BJ (cell line): ENCODE data around the gene CASKIN1. TPM values are rescaled to one million over a fixed set of nuclear protein-coding genes. Genes with fewer than 3 reads are reported as not detected.
A peak's percentile ranks its signal among the peaks of the same experiment; 100 is the strongest.

Experiments used
- CTCF ChIA-PET: fragments of 350-600 bp; formaldehyde crosslinking; extraction: SDS; loops from one replicate; lab custom pipeline; 2021; ENCODE audit warnings: antibody characterized with exemption, inconsistent platforms; lab: Yijun Ruan, JAX
- POLR2A ChIA-PET: fragments of 300-600 bp; sonication (Branson Sonifier 250); formaldehyde crosslinking; extraction: SDS; loops from one replicate; lab custom pipeline; 2021; ENCODE audit warnings: antibody characterized with exemption; lab: Charles Lee
- DNase-seq: peaks from one replicate; pipeline ENCODE4 v3.0.0-alpha.2; 2011; ENCODE audit warnings: low read depth
- H3K27me3 ChIP-seq: 2 replicates; pipeline ENCODE4 v1.6.0; 2011; ENCODE audit warnings: low read length; ENCODE audit not compliant: control insufficient read depth, insufficient read depth
- H3K36me3 ChIP-seq: 2 replicates; pipeline ENCODE4 v1.5.1; 2011; ENCODE audit warnings: low read length; ENCODE audit not compliant: control insufficient read depth, insufficient read depth
- H3K4me3 ChIP-seq: 2 replicates; pipeline ENCODE4 v1.5.1; 2011; ENCODE audit warnings: low read depth, mild to moderate bottlenecking, control low read depth, low read length
- polyA plus RNA-seq: library from polyadenylated mRNA; depleted of rRNA; stranded (reverse); fragments of >200 nt; gene quantifications from 2 replicates; pipeline ENCODE4 v1.2.3, GENCODE V29; 2011
- TF ChIP-seq, protein P1 (sequence below): IDR thresholded peaks from 2 replicates; pipeline ENCODE4 v1.5.1; 2011; ENCODE audit warnings: low read depth, mild to moderate bottlenecking, control low read depth, inconsistent platforms, low read length, moderate library complexity; ENCODE audit not compliant: insufficient read depth

The CASKIN1 gene
- polyA plus RNA-seq, 1 experiment = 0.01 TPM

DNA sequence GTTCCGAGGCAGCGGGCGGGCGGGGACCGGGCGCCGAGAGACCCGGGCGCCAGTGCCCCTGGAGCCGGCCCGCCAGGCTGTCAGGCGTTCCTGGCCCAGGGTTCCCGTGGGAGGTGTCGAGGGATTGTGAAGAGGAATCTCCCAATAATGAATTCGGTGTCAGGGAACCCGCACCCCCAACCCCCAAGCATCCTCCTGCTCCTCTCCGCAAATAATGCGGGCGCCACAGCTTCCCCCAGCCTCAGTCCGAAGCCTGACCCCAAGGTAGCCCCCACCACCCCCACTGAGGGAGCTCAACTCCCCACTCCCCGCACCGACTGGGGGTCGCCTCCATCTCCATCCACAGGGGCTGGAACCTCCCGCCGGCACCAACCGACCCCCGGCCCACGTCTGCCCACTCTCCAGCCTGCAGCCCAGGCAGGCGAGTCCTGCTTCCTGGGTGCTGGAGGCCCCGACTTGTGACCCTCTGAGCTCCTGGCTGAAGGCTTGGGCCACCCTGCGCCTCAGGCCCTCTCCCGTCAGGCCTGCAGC is 641 bp upstream of the CASKIN1 start:
- H3K27me3 ChIP-seq = peaks cover 31% of the 10 kb centered on the region
- POLR2A ChIA-PET = no interaction called here
- no peak for DNase-seq

DNA sequence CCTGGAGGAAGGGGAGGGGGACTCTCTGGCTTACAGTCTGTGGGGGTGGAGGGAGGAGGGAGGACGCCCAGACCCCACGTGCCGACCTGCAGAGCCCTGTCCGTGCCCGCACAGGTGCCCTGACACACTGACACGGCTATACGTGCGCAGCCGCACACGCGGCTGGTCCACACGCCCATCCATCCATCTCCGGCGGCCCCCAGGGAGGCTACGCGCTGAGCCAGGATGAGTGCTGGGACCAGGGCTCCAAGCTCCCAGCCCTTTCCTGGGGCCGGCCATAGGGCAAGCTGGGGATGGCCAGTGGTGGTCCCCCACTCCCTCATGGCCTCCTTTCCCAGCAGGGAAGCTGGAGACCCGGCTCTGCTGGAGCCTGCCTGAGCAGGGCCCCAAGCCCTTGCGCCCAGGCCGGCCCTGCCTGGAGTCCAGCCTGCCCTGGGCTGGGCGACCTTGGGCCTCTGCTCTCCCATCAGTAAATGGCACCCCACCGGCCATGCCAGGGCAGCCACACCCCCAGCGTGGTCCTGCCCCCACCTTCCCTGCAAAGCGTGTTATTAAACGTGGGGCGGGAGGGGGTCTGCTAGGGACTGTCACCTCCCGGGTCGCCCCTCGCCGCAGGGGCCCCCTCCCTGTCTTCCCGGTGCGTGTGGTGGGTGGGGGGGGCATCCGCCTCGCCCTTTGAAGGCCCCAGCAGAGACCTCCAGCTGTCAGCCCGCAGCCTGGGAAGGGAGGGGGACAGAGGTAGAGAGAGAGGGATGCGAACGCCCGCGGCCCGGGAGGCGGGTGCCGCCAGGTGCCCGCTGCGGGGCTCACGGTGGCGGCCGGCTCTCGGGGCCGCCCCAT is 863 bp downstream of the CASKIN1 start:
- Histone ChIP-seq H3K4me3 (no peak overlapping the region), H3K36me3 (no peaks in the 10 kb centered on the region), H3K27me3 (peaks cover 31% of the 10 kb centered on the region)
- ChIA-PET POLR2A (no interaction called here), CTCF (interaction anchor here (0.5 to 1.5 kb wide), 5 partner anchors 14 to 139 kb away, joined by 3 to 4 read pairs (median 3); partner anchors contain the start of gene ECI1)
- TF ChIP-seq, protein P1, sequence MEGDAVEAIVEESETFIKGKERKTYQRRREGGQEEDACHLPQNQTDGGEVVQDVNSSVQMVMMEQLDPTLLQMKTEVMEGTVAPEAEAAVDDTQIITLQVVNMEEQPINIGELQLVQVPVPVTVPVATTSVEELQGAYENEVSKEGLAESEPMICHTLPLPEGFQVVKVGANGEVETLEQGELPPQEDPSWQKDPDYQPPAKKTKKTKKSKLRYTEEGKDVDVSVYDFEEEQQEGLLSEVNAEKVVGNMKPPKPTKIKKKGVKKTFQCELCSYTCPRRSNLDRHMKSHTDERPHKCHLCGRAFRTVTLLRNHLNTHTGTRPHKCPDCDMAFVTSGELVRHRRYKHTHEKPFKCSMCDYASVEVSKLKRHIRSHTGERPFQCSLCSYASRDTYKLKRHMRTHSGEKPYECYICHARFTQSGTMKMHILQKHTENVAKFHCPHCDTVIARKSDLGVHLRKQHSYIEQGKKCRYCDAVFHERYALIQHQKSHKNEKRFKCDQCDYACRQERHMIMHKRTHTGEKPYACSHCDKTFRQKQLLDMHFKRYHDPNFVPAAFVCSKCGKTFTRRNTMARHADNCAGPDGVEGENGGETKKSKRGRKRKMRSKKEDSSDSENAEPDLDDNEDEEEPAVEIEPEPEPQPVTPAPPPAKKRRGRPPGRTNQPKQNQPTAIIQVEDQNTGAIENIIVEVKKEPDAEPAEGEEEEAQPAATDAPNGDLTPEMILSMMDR = no peak
- DNase-seq = no peak

More for the DNA sequence above, 641 bp upstream of the CASKIN1 start:
- CTCF ChIA-PET = no interaction called here
- no peaks in the 10 kb centered on the region for H3K36me3 ChIP-seq
- H3K4me3 ChIP-seq = no peak overlapping the region
- TF ChIP-seq, protein P1 = no peak

DNA sequence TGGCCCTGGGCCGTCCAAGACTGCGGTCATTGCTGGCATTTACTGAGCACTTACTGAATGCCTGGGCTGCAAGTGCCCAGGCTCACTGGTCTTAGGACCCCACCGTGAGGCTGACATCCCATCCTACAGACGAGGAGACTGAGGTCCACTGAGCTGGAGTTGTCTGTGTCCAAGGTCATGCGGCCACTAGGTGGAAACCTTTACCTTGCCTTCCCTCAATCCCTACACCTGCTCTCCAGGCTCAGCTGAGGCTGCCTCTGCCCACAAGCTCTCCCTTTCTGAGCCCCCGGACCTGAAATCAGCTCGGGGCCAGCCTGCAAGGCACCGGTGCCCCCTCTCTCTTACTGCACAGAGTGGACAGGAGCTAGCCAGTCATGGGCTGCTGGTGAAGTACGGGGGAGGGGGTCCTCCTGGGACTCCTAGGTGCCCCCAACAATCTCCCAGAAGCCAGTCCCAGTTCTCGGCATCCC is 1.5 kb downstream of the CASKIN1 start:
- peaks cover 29% of the 10 kb centered on the region for H3K27me3 ChIP-seq
- CTCF ChIA-PET = interaction anchor here (0.6 to 1.7 kb wide), 5 partner anchors 14 to 1541 kb away, joined by 3 to 5 read pairs (median 3); partner anchors contain the start of gene TRAF7
- H3K36me3 ChIP-seq = no peaks in the 10 kb centered on the region
- no peak overlapping the region for H3K4me3 ChIP-seq
- POLR2A ChIA-PET = no interaction called here
- no peak for DNase-seq
- TF ChIP-seq, protein P1 = peak; percentile 13; the same call in 1 of the 2 replicates

DNA sequence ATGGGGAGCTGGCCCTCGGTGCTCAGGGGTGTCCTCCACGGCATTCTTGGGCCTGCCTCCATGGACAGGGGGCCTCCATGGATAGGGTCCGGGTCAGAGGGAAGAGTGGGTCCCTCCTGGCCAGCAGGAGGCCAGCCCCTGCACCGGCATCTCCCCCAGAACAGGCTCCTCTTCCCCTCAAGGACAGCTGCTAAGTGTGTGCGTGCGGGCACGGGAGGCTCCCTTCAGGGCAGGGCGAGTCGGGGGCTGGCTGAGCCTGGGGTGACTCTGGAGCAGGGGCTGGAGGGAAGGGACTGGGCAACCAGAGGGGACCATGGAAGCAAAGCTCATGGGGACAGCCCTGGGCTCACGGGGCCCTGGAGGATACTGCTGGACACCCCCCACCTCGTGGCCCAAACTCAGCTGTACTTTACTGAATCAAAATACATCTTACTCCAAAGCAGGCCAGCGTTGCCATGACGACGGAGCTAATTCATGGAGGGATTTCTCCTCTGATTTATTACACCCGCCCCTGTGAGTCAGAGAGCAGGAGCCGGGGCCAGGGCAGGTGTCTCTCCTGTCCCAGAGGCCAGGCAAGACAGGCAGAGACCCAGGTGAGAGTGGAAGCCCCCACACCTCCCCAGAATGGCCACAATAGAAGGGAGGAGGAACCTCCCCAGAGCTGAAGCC is 2.1 kb downstream of the CASKIN1 start:
- ChIA-PET POLR2A (interaction anchor here (0.5 kb wide), 1 partner anchor 15 kb away, joined by 3 read pairs; no protein-coding TSS in a partner anchor), CTCF (interaction anchor here (0.6 to 1.7 kb wide), 4 partner anchors 13 to 1540 kb away, joined by 3 to 5 read pairs (median 3); partner anchors contain the start of gene TRAF7)
- Histone ChIP-seq H3K4me3 (no peak overlapping the region), H3K27me3 (peaks cover 28% of the 10 kb centered on the region), H3K36me3 (no peaks in the 10 kb centered on the region)
- no peak for DNase-seq
- TF ChIP-seq, protein P1 = no peak

DNA sequence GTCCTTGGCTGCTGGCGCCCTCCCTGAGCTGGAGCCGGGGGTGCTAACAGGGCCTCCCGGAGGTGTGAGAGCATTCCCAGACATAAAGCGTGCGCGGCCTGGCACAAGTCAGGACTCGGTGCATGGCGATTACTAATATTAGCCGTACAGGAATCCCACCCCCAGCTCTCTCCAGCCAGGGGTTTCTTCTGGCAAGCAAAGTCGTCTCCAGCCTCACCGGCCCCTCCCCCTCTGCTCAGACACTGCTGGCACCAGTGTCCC is 5.0 kb downstream of the CASKIN1 start:
- TF ChIP-seq, protein P1 = no peak
- Histone ChIP-seq H3K36me3 (no peaks in the 10 kb centered on the region), H3K27me3 (peaks cover 16% of the 10 kb centered on the region), H3K4me3 (no peak overlapping the region)
- no peak for DNase-seq
- CTCF ChIA-PET = no interaction called here
- POLR2A ChIA-PET = no interaction called here
